ENCODE measurements around the gene GDPD4.
A peak's percentile ranks its signal among the peaks of the same experiment; 100 is the strongest.

The GDPD4 gene, protein sequence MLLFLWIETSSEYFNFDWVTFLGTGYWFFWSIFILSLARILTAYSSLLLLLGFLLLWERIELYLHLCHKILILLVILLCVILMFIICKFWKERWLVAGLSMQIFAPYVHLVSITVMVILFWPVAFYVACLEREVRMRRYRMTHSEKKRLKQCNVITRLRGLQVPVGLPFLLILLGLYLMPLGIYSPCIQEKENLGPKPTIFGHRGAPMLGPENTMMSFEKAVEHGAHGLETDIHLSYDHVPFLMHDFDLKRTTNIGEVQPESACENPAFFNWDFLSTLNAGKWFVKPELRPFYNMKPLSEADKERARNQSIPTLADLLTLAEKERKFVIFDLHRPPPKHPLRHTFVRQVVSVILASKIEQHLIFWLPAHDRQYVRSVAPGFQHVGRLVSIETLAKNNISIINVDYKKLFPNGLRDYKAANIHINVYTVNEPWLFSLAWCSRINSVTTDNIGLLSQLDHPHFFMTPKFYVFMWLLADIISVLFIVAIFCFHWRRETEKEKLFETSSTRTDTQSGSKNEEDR

DNA sequence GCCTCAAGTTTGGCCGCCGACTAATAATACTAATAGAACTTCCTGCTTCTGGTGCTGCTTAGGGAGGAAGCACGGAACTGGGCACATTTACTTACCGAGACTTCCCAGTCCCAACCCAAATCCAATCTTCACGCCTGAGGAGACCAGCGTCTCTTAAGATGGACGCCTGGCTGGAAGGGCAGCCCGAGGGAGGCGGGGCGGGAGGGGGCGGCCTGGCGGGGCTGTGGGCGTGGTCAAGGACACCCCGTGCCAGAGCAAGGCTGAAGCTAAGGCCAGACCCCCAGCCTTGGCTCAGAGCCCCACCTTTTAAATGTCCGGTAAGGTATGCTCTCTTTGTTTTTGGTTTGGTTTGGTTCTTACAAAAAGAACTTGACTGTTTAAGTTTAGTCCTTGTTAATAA is at the start of gene GDPD4:
Gene GDPD4, minus strand, starts transcription at position 177 of the 400 bp plus-strand sequence. CDS start 16,549 bp downstream, outside the sequence.
- DNase-seq = no peak

DNA sequence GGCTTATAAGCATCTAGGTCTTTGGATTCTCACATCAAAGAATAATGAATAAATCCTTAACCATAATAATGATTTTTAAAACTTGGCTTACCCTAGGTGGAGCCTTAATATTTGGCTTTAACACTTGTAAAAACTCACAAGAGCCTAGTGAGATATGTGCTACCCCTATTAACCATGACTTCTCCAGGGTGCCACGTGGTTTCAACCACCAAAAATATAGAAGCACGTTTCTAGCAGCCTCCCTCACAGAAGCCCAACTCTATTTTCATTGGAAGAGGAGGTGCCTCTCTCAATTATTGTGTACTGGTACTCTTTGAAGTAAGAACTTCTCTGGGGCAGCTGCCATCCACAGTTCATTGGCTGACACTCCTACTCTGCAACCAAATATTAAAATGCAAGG is 46.5 kb upstream of the GDPD4 start:
- DNase-seq = no peak

DNA sequence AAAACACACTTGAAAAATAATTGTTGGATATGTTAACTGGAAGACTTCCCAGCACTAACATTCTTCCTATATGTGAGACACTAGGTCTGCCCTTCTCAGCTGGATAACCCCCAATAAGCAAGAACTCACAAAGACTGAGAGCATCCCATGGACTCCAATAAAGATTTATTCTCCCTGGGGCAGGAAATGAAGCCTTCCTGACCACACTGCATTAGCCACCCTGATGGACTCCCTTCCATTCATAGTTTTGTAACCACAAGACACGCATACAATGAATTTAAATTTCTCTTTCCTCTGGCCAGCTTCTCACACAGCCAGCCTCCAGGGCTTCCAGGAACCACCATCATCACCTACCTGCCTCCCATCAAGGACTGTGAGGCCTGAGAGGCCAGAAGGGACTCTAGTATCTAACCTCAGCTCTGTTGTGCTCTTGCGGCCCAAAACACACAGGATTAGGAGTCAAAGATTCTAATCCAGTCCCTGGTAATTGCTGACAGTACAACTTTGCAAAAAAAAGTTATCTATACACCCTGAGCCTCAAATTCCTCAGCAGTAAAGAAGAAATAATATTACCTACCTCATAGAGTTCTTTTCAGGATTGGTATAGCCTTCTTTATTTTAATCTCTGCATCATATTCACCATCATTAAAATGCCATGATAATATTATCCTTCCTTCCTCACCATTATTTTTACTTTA is 45.6 kb upstream of the GDPD4 start:
- DNase-seq = no peak

DNA sequence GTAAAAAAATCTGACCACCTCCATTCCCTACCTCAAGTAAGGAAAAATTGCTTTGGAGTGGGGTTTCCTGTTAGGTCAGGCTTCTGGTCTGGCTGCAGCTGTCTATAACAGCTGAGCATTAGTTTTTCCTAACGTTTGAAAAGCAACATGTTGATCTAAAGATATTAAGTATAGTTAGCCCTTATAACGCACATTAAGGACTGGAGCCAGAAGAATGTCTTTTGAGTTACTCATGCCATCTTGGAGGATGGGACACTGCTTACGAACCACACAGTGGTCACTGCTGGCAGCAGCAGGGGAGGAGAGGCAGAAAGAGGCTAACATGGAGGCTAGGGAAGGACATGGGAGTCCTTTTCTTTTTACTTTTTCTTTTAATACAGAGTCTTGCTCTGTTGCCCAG is 44.1 kb upstream of the GDPD4 start:
- DNase-seq = no peak

DNA sequence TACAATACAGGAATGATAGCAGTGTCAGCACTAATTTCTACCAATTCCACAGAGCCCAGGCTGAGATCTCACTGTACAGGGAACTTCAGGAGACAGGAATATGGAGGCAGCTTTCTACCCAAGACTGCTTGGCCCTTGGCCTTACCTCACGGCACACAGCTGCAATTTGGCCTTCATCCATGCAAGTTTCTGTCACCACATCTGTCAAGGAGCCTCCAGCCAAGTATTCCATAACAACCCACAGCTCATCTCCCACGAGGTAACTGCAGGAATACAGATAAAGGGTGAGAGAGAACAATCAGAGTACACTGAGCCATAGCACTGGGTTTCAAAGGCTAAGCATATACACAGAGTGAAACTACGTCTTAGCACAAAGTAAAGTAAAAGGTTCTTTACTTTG is 39.0 kb upstream of the GDPD4 start:
- no peak for DNase-seq

DNA sequence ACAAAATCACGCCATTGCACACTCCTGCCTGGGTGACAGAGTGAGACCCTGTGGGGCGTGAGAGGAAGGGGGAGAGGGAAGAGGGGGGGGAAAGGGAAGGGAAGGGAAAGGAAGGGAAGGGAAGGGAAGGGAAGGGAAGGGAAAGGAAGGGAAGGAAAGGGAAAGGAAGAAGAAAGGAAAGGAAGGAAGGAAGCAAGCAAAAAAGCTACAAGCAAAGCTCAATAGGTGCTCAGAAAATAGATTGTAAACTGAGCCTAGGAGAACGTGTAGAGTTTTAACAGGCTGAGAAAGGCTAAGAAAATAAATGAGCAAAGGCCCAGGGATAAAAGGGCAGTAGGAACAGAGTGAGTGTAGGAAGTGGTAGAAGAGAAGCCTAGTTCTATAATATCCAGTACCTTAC is 30.8 kb upstream of the GDPD4 start:
- no peak for DNase-seq

DNA sequence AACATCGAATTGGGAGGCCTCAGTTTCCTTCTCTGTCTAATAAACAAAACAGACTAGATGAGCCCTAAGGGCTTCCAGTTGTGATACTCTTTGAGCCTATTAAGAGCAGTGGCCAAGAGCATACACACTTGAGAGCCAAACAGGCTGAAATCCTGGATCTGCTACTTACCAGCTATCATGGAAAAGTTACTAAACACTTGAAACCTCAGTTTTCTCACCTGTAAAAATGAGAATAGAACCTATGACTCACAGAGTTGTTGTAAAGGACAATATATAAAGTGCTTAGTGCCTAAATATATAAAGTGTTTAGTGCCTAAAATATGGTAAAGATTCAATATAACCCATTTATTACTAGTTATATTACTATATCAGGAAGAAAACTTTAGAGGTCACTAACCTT is 23.7 kb upstream of the GDPD4 start:
- no peak for DNase-seq

DNA sequence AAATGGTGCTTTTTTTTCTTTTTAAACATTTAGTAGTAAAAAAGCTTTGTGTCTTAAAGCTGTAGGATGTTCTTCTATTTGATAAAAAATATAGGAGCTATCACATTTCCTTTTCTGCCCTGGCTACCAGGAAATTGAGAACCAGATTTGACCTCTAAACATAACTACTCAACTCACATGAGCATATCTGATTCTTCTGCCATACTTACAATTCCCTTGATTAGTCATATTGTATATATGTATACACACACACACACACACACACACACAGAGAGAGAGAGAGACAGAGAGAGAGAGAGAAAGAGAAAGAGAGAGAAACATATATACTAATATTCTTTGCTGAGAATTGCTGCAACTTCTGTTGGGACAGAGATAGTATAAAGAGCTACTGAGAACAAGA is 23.0 kb upstream of the GDPD4 start:
- DNase-seq = no peak

DNA sequence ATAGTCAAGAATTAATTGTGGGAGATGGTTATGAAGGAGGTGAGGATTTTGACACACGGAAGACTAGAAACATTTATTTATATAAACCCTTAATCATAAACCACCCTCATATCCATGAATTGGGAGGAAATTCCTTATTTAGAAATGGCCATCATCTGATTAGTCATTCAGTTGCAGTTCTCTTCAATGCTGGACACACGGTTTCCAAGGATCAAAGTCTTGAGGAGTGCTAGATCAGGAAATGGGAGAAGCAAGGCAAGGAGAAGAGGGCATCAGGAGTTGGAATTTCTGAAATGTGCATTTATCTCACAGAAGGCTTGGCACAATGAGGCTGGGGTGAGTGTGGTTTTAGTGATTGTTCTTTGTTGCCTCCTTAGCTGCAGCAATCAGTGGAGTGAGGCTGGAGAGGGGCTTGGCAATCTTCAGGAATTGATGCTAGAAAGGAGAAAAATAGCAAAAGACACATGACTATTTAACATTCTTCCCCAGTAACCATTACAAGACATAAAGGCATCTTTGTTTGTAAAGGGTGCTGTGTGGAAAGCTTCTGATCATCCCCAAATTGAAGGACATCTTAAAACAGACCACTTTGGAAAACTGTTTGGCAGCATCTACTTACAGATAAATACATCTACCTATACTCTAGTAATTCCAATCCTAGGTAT is 21.6 kb upstream of the GDPD4 start:
- DNase-seq = no peak

DNA sequence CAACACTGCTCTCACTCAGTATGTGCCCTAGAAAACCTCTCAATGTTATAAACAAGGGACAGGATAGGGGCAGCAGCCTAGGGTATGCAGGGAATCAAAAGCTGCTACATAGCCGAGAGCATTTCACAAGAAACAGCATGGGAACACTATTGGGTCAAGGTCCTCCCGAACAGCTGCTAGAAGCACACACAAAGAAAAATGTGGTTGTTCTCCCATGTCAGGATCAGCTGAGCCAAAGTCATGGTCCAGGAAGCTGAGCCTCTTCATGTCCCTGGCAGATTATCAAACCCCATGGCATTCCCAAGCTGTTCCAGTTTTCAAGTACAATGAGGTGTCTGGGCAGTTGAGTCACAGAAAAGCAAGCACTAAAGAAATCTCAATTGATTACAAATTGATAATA is 21.0 kb upstream of the GDPD4 start:
- no peak for DNase-seq

DNA sequence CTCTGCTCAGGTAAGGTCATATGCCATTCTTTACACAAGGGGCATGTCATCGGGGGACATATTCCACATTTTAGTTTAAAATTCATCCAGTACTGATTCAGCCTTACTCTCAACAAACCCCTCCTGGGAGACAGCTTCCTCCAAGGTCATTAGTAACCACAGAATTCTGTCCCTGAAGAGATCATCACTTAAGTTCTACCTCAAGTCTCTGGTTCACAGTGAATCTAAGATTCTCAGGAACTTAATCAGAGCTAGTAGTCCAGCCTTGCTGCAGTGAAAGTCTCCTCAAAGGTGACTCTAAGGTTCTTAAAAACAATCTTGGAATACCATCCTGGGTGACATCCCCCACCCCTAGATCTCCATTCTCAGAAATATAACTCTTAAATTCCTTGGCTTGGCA is 18.9 kb upstream of the GDPD4 start:
- no peak for DNase-seq

DNA sequence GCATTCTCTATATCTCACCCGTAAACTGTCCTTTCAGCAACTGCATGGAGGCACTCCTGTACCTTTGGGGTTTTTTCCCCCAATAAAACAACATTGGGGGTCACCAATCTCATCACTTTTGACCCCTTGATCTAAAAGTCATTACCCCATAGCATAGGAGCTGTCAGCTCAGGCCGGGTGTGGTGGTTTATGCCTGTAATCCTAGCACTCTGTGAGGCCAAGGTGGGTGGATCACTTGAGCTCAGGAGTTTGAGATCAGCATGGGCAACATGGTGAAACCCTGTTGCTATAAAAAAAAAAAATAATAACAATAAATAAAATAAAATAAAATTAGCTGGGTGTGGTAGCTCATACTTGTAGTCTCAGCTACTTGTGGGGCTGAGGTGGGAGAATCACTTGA is 17.1 kb upstream of the GDPD4 start:
- DNase-seq = no peak

DNA sequence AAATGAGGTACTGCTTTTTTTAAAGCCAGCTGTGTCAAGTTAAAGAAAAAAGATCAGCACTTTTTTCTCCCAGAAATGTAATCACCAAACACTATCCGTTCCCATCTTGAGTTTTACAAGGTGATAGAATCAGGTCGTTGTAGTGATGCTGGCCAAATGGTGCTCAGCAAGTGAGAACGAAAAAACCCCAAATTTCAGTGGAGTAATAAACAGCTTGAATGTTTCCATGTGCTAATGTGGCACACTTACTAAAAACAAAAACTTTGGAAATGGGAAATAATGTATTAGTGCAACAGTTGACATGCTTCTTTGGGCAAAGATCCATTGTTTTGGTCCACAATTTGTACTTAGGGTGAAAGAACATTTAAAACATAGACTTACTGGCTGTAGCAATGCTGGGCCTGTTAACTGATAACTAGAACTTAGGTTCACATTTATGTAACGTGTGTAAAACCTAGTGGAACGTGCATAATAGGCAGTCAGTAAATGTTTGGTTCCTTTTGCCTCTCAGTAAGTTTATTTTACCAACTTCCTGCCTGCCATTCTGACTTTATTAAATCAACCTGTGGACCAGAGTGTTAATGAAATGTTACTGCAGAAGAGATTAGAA is 15.4 kb upstream of the GDPD4 start:
- DNase-seq = no peak

DNA sequence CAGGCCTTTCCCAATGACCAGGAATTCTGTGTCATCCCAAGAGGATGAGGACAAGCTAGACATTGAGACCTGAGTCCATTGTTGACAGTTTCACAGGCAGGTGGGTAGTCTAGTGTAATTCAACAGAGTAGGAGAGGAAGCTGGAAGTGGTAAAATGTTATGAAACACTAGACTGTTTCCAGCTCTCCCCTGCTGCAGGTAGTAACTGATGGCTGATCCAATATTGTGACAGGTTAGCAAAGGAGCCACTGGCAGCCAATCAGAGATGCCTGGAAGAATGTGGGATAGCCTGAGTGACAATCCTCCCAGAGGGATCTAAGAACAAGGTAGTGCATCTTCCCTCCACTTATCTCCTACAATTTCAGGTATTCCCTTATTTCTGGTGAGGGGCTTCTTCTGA is 10.6 kb upstream of the GDPD4 start:
- no peak for DNase-seq

DNA sequence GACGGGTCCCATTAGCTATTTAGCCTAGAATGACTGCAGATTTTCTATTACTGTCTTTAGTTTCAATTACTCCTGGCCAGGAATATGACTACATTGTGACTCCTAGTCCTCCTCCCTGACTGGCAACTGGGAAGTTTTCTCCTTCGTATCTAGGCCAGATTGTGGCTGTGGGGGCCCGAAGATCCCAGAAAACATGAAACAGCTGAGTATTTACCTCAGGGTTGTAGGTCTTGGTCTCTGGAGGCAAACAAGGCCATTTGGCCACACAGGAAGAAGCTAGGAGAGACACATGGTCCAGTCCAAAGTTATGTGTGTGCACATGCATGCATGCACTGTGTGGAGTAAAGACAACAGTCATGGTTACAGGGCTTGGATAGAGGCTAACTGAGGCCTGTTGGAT is 10.2 kb upstream of the GDPD4 start:
- no peak for DNase-seq

DNA sequence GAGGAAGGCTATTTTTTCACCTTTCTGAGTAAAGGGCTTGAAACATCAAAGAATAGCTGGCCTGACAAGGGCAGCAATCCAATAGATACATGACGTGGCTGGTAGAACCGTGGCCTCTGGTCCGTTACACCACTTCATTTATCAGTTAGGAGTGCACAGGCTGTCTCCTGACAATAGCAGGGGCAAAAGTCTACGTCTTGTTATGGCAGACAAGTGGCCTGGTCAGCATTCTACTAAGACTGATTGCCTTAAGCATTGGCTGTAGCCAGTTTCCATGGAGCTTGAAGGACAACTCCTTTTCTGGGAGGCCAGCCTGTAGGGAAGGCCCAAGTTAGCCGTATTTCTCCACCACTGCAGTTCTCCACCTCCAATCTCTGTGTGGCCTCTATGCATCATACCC is 9.2 kb upstream of the GDPD4 start:
- no peak for DNase-seq

DNA sequence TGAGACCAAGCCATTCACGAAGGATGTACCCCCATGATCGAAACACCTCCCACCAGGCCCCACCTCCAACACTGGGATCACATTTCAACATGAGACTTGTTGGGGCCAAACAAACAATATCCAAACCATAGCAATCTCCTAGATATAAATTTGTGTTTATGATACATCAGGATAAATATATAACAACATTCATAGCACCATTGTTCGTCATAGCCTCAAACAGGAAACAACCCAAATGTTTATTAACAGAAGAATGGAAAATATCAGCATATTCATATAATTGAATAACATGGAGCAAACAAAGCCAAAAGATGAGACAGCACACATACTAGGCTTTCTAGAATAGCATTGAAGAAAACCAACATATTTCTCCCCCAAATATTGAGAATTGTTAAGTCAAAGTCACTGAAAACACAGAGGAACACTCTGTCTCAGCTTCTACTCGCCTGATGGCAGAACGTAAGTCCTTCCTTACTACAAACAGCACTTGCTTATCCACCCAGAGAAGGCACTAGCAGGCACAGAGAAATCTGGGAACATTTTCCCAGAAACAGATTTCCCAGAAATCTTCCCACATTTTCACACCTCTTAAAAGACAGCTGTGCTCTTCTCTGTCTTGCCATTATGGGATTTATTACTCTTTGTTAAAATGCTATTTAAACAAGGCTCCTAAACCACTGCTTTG is 8.1 kb upstream of the GDPD4 start:
- no peak for DNase-seq

DNA sequence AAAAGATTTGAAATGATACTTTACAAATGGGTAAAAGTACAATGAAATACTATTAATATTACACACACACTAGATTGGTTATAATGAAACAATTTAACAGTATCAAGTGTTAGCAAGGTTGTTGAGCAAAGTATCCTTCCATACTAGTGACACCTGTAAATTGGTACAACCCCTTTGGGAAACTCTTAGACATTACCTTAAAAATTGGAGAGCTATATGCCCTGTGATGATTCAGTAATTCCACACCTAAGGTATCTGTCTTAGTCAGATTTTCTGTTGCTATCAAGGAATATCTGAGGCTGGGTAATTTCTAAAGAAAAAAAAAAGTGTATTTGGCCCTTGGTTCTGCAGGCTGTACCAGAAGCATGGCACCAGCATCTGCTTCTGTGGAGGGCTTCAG is 7.4 kb upstream of the GDPD4 start:
- no peak for DNase-seq

DNA sequence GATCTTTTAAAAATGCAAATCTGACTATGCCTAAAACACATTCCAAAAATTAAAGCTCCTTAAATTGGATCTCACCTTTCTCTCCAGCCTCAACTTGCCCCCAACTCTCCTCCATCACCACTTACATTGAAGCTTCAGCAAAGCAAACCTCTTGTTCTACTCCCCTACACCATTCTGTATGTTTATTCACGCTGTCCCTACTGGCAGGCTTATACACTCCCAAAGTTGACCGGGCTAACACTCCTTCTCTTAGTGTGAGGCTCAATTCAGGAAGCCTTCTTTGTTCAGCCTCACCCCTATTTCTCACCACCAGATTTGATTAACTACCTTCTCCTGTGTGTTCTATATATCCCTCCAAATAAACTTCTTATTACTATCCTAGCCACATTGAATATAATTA is 1.8 kb upstream of the GDPD4 start:
- DNase-seq = no peak

DNA sequence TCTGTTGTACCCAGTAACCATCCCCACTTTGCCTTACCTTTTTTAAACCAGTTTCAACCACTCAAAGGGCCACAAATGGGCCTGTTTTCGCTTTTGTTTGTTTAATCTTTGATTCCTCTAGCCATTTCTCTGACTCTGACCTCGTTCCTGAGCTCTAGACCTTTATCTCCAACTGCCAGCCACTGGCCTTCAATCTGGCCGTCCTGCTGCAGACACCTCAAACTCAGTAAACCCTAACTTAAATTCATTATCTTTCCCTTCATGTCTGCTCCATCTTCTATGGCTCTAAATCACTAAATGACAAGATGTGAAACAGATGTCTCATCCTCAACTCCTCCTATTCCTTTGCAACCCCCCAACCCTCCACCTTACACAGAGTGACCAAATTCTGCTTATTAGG is 1.3 kb upstream of the GDPD4 start:
- no peak for DNase-seq

DNA sequence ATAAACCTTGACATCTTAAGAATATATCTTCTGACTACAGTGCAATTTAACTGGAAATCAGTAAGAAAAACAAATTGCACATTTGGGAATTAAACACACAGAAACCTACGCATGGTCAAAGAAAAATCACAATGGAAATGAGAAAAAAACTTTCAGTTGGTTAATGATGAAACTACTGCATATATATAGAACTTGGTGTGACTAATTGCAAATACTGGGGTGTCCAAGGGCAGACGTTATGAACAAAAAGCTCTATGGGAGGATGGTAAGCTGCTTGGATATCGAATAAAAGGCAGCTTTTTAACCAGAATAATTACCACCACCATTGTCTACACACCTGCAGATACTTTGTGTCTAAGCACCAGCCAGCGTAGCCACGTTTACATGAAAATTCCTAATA is 791 bp downstream of the GDPD4 start:
- DNase-seq = no peak

DNA sequence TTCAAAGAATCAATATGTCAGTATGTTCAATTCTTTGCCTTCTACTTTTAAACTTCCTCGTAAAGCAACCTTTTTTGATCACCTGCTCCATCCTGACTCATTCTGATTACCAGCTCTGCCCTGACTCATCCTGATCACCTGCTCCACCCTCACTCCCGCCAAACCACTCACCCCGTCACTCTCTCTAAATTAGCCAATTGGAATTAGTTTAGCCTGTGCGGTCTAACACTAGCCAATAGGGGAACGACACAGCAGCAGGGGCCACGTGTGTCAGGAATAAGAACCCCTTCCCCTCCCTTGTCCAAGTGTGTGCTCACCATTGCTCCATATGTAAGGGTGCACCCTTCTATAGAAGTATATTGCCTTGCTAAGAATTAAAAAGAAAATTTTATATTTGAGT is 1.5 kb downstream of the GDPD4 start:
- DNase-seq = peak; percentile 2 to 6

DNA sequence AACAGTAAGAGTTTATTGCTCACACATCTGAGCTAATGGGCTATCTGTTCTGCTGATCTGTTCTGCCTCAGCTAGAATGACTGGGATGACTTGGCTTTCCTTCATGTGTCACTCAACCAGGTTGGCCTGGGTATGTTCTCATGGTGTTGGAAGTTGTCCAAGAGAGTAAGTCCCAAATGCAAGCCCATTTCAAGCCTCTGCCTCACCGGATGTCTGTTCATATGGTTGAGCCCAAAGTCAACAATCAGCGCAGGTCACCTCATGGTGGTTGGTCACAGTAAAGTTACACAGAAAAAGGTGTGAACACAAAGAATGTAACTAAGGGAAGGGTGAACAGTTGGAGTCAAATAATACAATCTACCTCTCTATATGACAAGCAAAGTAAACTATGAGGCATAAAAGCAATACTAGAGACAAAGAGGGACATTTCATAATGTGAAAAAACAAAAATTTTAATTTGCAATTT is 1.9 kb downstream of the GDPD4 start:
- DNase-seq = no peak

Measured in activated CD4-positive, alpha-beta T cell treated with anti-CD3 and anti-CD28 coated beads, Interleukin-2, amount 50 U/mL, for 48 hours (primary cell).